Endothelial cell (in vitro differentiated cells): ENCODE data around the gene FAM149B1. TPM values are rescaled to one million over a fixed set of nuclear protein-coding genes. Genes with fewer than 3 reads are reported as not detected.

Source experiments
- DNase-seq: peaks from one replicate; pipeline ENCODE4 v3.0.0; 2021; ENCODE audit warnings: low spot score
- H3K27ac Mint-ChIP-seq: one replicate; pipeline ENCODE4 v1.8.0; 2021; ENCODE audit warnings: mixed read lengths, inconsistent platforms; ENCODE audit not compliant: unreplicated experiment
- H3K27me3 Mint-ChIP-seq: one replicate; pipeline ENCODE4 v1.8.0; 2021; ENCODE audit warnings: mild to moderate bottlenecking, moderate library complexity, mixed read lengths, inconsistent platforms; ENCODE audit not compliant: unreplicated experiment
- H3K36me3 Mint-ChIP-seq: one replicate; pipeline ENCODE4 v1.8.0; 2021; ENCODE audit warnings: mild to moderate bottlenecking, low read depth, mixed read lengths, inconsistent platforms; ENCODE audit not compliant: unreplicated experiment
- H3K4me1 Mint-ChIP-seq: one replicate; pipeline ENCODE4 v1.8.0; 2021; ENCODE audit warnings: mild to moderate bottlenecking, mixed read lengths, inconsistent platforms; ENCODE audit not compliant: unreplicated experiment
- H3K4me3 Mint-ChIP-seq: one replicate; pipeline ENCODE4 v1.8.0; 2021; ENCODE audit warnings: mild to moderate bottlenecking, mixed read lengths, inconsistent platforms; ENCODE audit not compliant: unreplicated experiment
- H3K9me3 Mint-ChIP-seq: one replicate; pipeline ENCODE4 v1.8.0; 2021; ENCODE audit warnings: mixed read lengths, inconsistent platforms; ENCODE audit not compliant: unreplicated experiment
- CTCF ChIP-seq: fragments of 200-600 bp; sonication (generic); IDR thresholded peaks from one replicate; pipeline ENCODE4 v1.5.0; 2021; ENCODE audit warnings: antibody characterized with exemption; ENCODE audit not compliant: unreplicated experiment
- total RNA-seq: library from RNA; stranded (reverse); fragmentation: NEBNext Ultra II Directional; extraction: Animal tissue kit (Norgen Biotek cat#: 25700); gene quantifications from one replicate; pipeline ENCODE4 v1.2.1, GENCODE V29; 2021; ENCODE audit not compliant: unreplicated experiment

Gene FAM149B1
- total RNA-seq, 1 donor from 2014 or later: 24.8 TPM

GRCh38 chr10:73190188-73190587 is 22.3 kb downstream of the FAM149B1 start:
- no peak for TF ChIP-seq CTCF
- Mint-ChIP-seq H3K27ac (no peak overlapping the region), H3K36me3 (no peaks in the 10 kb centered on the region), H3K9me3 (no peaks in the 10 kb centered on the region), H3K27me3 (no peaks in the 10 kb centered on the region), H3K4me3 (no peak overlapping the region), H3K4me1 (peaks cover 4% of the 10 kb centered on the region)
- no peak for DNase-seq

GRCh38 chr10:73205081-73205480 is 37.2 kb downstream of the FAM149B1 start:
- H3K27me3 Mint-ChIP-seq: peaks cover 3% of the 10 kb centered on the region
- no peak for TF ChIP-seq CTCF
- no peaks in the 10 kb centered on the region for H3K4me1 Mint-ChIP-seq
- no peak overlapping the region for H3K27ac Mint-ChIP-seq
- H3K36me3 Mint-ChIP-seq: peaks cover 49% of the 10 kb centered on the region
- peaks cover 6% of the 10 kb centered on the region for H3K9me3 Mint-ChIP-seq
- DNase-seq: no peak
- peak overlapping the region; percentile 65 for H3K4me3 Mint-ChIP-seq

GRCh38 chr10:73205890-73206289 is 38.0 kb downstream of the FAM149B1 start:
- Mint-ChIP-seq H3K27ac (no peak overlapping the region), H3K9me3 (peaks cover 6% of the 10 kb centered on the region), H3K27me3 (peaks cover 3% of the 10 kb centered on the region), H3K4me3 (peak overlapping the region; percentile 29), H3K36me3 (peaks cover 42% of the 10 kb centered on the region), H3K4me1 (no peaks in the 10 kb centered on the region)
- no peak for DNase-seq
- TF ChIP-seq CTCF: no peak

GRCh38 chr10:73206385-73206784 is 38.5 kb downstream of the FAM149B1 start:
- no peak overlapping the region for H3K4me3 Mint-ChIP-seq
- peaks cover 3% of the 10 kb centered on the region for H3K27me3 Mint-ChIP-seq
- TF ChIP-seq CTCF: no peak
- H3K36me3 Mint-ChIP-seq: peaks cover 42% of the 10 kb centered on the region
- no peaks in the 10 kb centered on the region for H3K4me1 Mint-ChIP-seq
- H3K27ac Mint-ChIP-seq: no peak overlapping the region
- no peak for DNase-seq
- H3K9me3 Mint-ChIP-seq: peaks cover 6% of the 10 kb centered on the region

GRCh38 chr10:73207883-73208282 is 40.0 kb downstream of the FAM149B1 start:
- Mint-ChIP-seq H3K27me3 (peaks cover 3% of the 10 kb centered on the region), H3K4me1 (no peaks in the 10 kb centered on the region), H3K9me3 (peaks cover 6% of the 10 kb centered on the region), H3K27ac (no peak overlapping the region), H3K36me3 (peaks cover 42% of the 10 kb centered on the region), H3K4me3 (peak overlapping the region; percentile 2)
- DNase-seq: no peak
- TF ChIP-seq CTCF: no peak
